ENCODE measurements around the gene CCBE1. TPM values are rescaled to one million over a fixed set of nuclear protein-coding genes. Genes with fewer than 3 reads are reported as not detected.
A peak's percentile ranks its signal among the peaks of the same experiment; 100 is the strongest.

Gene CCBE1
- total RNA-seq, 4 donors from 2014 or later = 1.5 to 10.9 (median 4.6) TPM

DNA sequence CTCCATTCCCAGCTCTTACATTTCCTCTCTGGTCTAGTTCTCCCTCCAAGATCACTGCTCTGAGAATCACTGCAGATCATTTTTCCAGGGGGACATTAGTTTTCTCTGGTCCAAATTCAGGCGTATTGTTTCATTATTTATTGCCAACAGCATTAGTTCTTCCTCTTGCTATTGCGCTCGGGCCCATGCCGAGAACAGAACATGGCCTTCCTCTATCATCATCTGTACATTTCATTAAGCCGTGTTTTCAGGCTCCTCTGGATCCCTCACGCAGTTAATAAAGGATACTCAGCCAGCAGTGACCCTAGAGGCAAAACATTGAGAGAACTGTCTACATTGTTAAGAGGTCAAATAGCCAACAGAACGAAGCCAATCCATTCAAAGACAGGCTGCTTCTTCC lies 63.9 kb downstream of the CCBE1 start:
- intact Hi-C loops (cut with DNase I; ENCODE audit: low total_unique reads) = no loop called here
- DNase-seq = no peak
- no peak overlapping the region for H3K27ac ChIP-seq
- no peak for TF ChIP-seq POLR2A (IDR thresholded peaks at IDR 0.05)
- no peak for TF ChIP-seq CTCF (IDR thresholded peaks at IDR 0.05)
- no peaks in the 10 kb centered on the region for H3K4me1 ChIP-seq
- no peaks in the 10 kb centered on the region for H3K36me3 ChIP-seq
- no peaks in the 10 kb centered on the region for H3K9me3 ChIP-seq
- no peaks in the 10 kb centered on the region for H3K27me3 ChIP-seq
- H3K4me3 ChIP-seq = no peak overlapping the region

GRCh38 chr18:59631583-59632181 lies 65.5 kb downstream of the CCBE1 start:
- DNase-seq = no peak
- TF ChIP-seq POLR2A (IDR thresholded peaks at IDR 0.05) (no peak), CTCF (IDR thresholded peaks at IDR 0.05) (peak; percentile 16 to 41 (median 34))
- intact Hi-C loops (cut with DNase I; ENCODE audit: low total_unique reads) = no loop called here
- H3K27ac ChIP-seq = no peak overlapping the region
- no peaks in the 10 kb centered on the region for H3K4me1 ChIP-seq
- no peaks in the 10 kb centered on the region for H3K27me3 ChIP-seq
- no peaks in the 10 kb centered on the region for H3K9me3 ChIP-seq
- no peaks in the 10 kb centered on the region for H3K36me3 ChIP-seq
- H3K4me3 ChIP-seq = no peak overlapping the region

DNA sequence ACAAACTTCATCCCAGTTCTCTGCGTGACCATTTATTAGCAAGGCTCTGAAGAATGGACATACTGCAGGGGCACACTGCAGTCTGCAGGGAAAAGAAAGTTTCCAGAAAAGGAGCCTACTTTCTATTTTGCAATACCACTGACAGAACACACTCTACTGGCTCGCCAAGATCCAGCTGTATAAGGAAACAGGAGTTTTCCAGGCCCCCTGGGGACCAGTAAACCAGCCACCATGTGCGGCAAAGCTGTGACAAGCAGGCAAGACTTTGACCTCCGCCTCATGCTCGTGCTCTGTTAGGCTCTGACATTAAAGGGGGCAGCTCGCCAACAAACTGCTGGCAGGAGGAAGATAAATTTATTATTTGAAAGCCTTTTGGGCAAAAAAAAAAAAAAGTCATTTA lies 67.3 kb downstream of the CCBE1 start:
- no peak overlapping the region for H3K4me3 ChIP-seq

DNA sequence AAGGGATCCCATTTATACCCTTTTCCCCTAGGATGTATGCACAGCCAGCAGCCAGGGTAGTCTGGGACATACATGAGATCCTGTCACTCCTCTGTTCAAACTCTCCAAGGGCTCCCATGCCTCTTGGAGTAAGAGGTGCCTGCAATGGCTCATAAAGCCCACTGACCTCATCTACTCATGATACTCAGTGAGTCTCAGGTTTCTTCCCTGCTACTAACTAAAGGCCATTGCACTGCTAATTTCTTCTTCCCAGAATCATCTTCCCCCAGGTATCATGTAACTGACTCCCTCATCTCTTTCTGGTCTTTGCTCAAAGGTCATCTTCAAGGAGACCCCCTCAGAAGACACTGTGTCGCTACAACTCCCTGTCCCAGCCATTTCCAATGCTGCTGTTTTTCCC lies 68.2 kb downstream of the CCBE1 start:
- Histone ChIP-seq H3K9me3 (no peaks in the 10 kb centered on the region), H3K4me1 (no peaks in the 10 kb centered on the region), H3K4me3 (no peak overlapping the region), H3K27ac (peak overlapping the region in 1 of 2 donors; percentile 70), H3K27me3 (no peaks in the 10 kb centered on the region), H3K36me3 (no peaks in the 10 kb centered on the region)
- TF ChIP-seq POLR2A (IDR thresholded peaks at IDR 0.05) (no peak), CTCF (IDR thresholded peaks at IDR 0.05) (no peak)
- DNase-seq = no peak
- intact Hi-C loops (cut with DNase I; ENCODE audit: low total_unique reads) = no loop called here

More for the DNA sequence above, 67.3 kb downstream of the CCBE1 start:
- Histone ChIP-seq H3K36me3 (no peaks in the 10 kb centered on the region), H3K27ac (peak overlapping the region in 1 of 2 donors; percentile 70), H3K9me3 (no peaks in the 10 kb centered on the region), H3K27me3 (no peaks in the 10 kb centered on the region), H3K4me1 (no peaks in the 10 kb centered on the region)
- peak; percentile 46 to 67 for DNase-seq
- TF ChIP-seq POLR2A (IDR thresholded peaks at IDR 0.05) = no peak
- no peak for TF ChIP-seq CTCF (IDR thresholded peaks at IDR 0.05)
- intact Hi-C loops (cut with DNase I; ENCODE audit: low total_unique reads) = no loop called here

DNA sequence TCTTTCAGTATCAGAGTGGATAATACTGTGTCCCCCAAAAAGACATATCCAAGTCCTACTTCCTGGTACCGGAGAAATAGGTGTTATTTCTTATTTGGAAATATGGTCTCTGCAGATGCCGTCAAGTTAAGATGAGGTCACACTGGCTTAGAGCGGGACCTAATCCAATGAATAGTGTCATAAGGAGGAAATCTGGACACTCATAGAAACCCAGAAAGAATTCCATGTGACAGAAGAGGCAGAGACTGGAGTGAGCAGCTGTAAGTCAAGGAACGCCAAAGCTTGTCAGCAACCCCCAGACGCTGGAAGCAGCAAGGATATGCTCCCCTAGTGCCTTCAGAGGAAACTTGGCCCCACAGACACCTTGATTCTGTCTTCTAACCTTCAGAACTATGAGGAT lies 69.8 kb downstream of the CCBE1 start:
- Histone ChIP-seq H3K4me1 (peaks cover 0 to 7% of the 10 kb centered on the region in 2 donors), H3K9me3 (no peaks in the 10 kb centered on the region), H3K36me3 (no peaks in the 10 kb centered on the region), H3K27ac (no peak overlapping the region), H3K4me3 (no peak overlapping the region), H3K27me3 (no peaks in the 10 kb centered on the region)
- no peak for DNase-seq
- TF ChIP-seq POLR2A (IDR thresholded peaks at IDR 0.05) (no peak), CTCF (IDR thresholded peaks at IDR 0.05) (no peak)
- intact Hi-C loops (cut with DNase I; ENCODE audit: low total_unique reads) = no loop called here

Measured in uterus (tissue), 4 donors.